ENCODE results near the gene VPS36.

VPS36 gene

DNA sequence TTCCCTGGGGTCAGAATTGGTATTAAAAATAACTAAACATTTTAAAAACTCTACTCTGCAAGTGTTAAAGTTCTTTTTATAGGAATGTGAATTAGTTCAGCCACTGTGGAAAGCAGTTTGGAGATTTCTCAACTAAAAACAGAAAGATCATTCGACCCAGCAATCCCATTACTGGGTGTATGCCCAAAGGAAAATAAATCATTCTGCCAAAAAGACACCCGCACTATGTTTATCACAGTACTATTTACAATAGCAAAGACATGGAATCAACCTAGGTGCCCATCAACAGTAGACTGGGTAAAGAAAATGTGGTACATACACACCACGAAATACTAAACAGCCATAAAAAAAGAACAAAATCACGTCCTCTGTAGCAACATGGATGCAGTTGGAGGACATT, 43.8 kb downstream of the VPS36 start:
- no peak for DNase-seq (ENCODE audit: low spot score)
- no peak for TF ChIP-seq CTCF (IDR thresholded peaks at IDR 0.05; ENCODE audit: extremely low read depth, insufficient read depth, missing control alignments)
- in situ Hi-C loops (cut with MboI; ENCODE audit: low pct_unique_long_range_greater_than_20kb, low sequenced_read_pairs, unreplicated experiment), result no loop called here

GRCh38 chr13:52405767-52406494, 44.5 kb downstream of the VPS36 start, which contains the start of gene THSD1:
Gene THSD1 (minus strand): TSS chr13:52406172. CDS start chr13:52402600, 3,572 bp downstream.
- TF ChIP-seq CTCF (IDR thresholded peaks at IDR 0.05; ENCODE audit: extremely low read depth, insufficient read depth, missing control alignments), result no peak

DNA sequence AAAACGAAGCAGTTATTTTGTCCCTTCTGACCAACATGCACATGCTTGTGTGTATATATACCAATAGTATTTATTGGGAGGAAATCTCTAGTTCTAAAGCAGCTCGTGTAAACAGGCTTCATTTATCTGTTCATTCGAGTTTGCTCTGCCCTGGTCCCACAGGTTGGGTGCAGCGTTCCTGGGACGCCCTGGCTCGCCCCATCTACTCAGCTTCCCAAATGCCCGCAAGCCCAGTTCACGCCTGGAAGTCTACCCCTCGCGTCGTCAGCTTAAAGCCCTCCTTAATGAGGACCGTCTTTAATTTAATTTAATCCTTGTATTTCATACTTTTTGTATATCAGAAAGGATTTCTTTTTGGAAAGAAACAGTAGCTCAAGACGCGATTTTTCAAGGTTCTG, 45.1 kb downstream of the VPS36 start:
- in situ Hi-C loops (cut with MboI; ENCODE audit: low pct_unique_long_range_greater_than_20kb, low sequenced_read_pairs, unreplicated experiment), result no loop called here
- TF ChIP-seq CTCF (IDR thresholded peaks at IDR 0.05; ENCODE audit: extremely low read depth, insufficient read depth, missing control alignments), result no peak
- no peak for DNase-seq (ENCODE audit: low spot score)

More at GRCh38 chr13:52405767-52406494, 44.5 kb downstream of the VPS36 start, which contains the start of gene THSD1:
- in situ Hi-C loops (cut with MboI; ENCODE audit: low pct_unique_long_range_greater_than_20kb, low sequenced_read_pairs, unreplicated experiment), result no loop called here
- DNase-seq (ENCODE audit: low spot score), result peak; percentile 40

DNA sequence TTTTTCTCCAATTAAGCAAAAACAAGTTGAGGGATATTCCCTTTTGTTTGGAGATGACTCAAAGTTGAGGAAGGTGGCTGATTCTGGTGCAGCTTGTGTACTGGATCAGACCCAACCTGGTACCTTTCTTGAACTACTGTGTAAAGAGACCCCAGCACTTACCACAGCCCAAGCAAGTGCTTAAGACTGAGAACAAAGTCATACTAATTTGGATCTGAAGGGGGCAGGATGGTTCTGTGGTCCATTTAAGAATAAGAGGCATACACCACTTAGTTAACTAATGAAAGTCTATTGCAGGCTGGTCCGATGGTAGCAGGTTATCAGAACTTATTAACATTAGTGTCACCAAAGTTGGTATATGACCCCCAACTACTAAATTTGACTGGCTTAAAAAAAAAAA, 50.7 kb downstream of the VPS36 start:
- no peak for TF ChIP-seq CTCF (IDR thresholded peaks at IDR 0.05; ENCODE audit: extremely low read depth, insufficient read depth, missing control alignments)
- DNase-seq (ENCODE audit: low spot score), result no peak
- in situ Hi-C loops (cut with MboI; ENCODE audit: low pct_unique_long_range_greater_than_20kb, low sequenced_read_pairs, unreplicated experiment), result no loop called here

DNA sequence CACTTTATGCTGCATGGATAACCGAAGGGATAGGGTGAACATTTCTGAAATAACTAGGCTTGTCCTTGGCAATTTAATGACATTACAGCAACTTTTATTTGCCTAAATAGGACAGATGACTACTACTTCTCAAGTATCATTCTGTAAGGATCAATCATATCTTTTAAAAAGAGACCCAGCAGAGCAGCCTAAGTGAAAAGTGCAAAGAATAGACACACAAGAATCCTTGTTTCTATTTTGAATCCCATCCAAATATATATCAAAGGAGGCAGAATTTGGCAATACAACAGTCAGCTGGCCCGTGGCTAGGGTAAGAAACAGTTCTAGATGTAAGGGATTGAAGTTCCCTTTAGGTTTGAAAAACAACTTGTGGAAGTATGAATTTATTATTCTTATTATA, 51.4 kb downstream of the VPS36 start:
- TF ChIP-seq CTCF (IDR thresholded peaks at IDR 0.05; ENCODE audit: extremely low read depth, insufficient read depth, missing control alignments), result no peak
- in situ Hi-C loops (cut with MboI; ENCODE audit: low pct_unique_long_range_greater_than_20kb, low sequenced_read_pairs, unreplicated experiment), result no loop called here
- no peak for DNase-seq (ENCODE audit: low spot score)

DNA sequence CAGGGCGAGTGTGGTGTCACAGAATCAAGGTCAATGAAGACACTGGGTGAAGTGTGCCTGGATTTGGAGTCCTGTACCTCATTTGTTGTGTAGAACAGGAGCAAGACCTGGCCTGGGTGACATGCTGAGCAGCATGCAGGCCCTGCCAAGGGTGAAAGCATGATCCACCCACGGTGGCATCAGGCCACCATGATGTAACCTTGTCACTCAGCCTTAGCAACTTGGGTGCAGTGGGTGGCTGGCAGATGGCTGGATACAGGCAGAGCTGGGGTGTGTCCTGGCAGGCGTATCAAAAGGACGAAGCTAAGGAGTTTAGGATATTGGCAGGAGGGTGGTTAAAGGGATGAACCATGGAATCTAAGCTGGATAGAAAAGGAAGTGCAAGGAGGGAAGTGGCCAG, 54.7 kb downstream of the VPS36 start:
- no peak for TF ChIP-seq CTCF (IDR thresholded peaks at IDR 0.05; ENCODE audit: extremely low read depth, insufficient read depth, missing control alignments)
- no peak for DNase-seq (ENCODE audit: low spot score)
- in situ Hi-C loops (cut with MboI; ENCODE audit: low pct_unique_long_range_greater_than_20kb, low sequenced_read_pairs, unreplicated experiment), result no loop called here
